Glutamatergic neuron (in vitro differentiated cells): Measurements from ENCODE around the gene BCLAF1. TPM values are rescaled to one million over a fixed set of nuclear protein-coding genes. Genes with fewer than 3 reads are reported as not detected.

Experiments used
- DNase-seq: peaks from one replicate; pipeline ENCODE4 v3.0.0; 2022
- H3K27ac Mint-ChIP-seq: one replicate; pipeline ENCODE4 v1.8.0; 2020; ENCODE audit warnings: mild to moderate bottlenecking, mixed read lengths, inconsistent platforms; ENCODE audit not compliant: unreplicated experiment
- H3K27me3 Mint-ChIP-seq: one replicate; pipeline ENCODE4 v1.8.0; 2020; ENCODE audit warnings: mild to moderate bottlenecking, moderate library complexity, mixed read lengths, inconsistent platforms; ENCODE audit not compliant: unreplicated experiment
- H3K36me3 Mint-ChIP-seq: one replicate; pipeline ENCODE4 v1.8.0; 2020; ENCODE audit warnings: mild to moderate bottlenecking, mixed read lengths, inconsistent platforms; ENCODE audit not compliant: unreplicated experiment
- H3K4me1 Mint-ChIP-seq: one replicate; pipeline ENCODE4 v1.8.0; 2020; ENCODE audit warnings: mild to moderate bottlenecking, low read depth, mixed read lengths, inconsistent platforms; ENCODE audit not compliant: unreplicated experiment
- H3K4me3 Mint-ChIP-seq: one replicate; pipeline ENCODE4 v1.8.0; 2020; ENCODE audit warnings: mild to moderate bottlenecking, mixed read lengths, inconsistent platforms; ENCODE audit not compliant: unreplicated experiment
- H3K9me3 Mint-ChIP-seq: one replicate; pipeline ENCODE4 v1.8.0; 2020; ENCODE audit warnings: mild to moderate bottlenecking, moderate library complexity, mixed read lengths, inconsistent platforms; ENCODE audit not compliant: unreplicated experiment
- CTCF ChIP-seq: fragments of 200-600 bp; sonication (generic); IDR thresholded peaks from one replicate; pipeline ENCODE4 v1.5.0; 2021; ENCODE audit not compliant: partially characterized antibody, unreplicated experiment
- total RNA-seq: library from RNA; stranded (reverse); fragmentation: NEBNext Ultra II Directional; extraction: Animal tissue kit (Norgen Biotek cat#: 25700); gene quantifications from one replicate; pipeline ENCODE4 v1.2.1, GENCODE V29; 2021; ENCODE audit not compliant: unreplicated experiment

Gene BCLAF1
- total RNA-seq, 1 donor from 2014 or later = 179 TPM

DNA sequence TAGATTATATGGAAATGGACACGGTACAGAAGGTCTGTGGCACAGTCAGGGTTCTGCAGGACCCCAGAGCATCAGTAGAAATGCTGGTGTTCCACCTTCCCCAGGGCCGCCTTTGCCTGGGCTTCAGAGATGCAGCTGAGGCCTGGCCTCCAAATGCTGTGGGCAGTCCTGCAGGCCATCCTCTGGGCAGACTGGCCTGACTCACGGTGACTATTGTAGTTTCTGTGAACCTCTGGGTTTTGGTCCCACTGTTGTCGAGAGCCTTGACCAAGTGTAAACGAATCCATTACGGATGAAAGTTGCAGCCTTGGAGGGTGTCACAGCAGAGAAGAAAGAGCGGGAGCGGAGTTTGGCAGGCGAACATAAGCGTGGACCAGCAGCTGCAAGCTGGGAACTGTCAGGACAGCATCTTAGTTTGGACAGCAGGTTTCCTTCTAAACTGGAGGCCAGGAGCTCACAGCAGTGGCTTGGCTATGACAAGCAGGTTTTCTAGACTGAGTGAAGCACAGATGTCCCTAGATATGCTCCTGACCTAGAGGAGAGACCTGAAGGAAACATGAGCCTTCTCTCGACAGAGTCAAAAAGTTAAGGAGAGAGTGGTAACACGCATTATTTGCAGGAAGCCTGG, 46.2 kb upstream of the BCLAF1 start:
- H3K4me3 Mint-ChIP-seq = no peak overlapping the region
- DNase-seq = no peak
- no peaks in the 10 kb centered on the region for H3K9me3 Mint-ChIP-seq
- H3K4me1 Mint-ChIP-seq = no peaks in the 10 kb centered on the region
- H3K27me3 Mint-ChIP-seq = peaks cover 1% of the 10 kb centered on the region
- TF ChIP-seq CTCF = no peak
- no peaks in the 10 kb centered on the region for H3K36me3 Mint-ChIP-seq
- no peak overlapping the region for H3K27ac Mint-ChIP-seq

- no peak overlapping the region for H3K4me3 Mint-ChIP-seq
- DNase-seq = peak; percentile 23
- no peaks in the 10 kb centered on the region for H3K36me3 Mint-ChIP-seq
- peak; percentile 24 for TF ChIP-seq CTCF
- H3K27me3 Mint-ChIP-seq = peaks cover 1% of the 10 kb centered on the region
- no peaks in the 10 kb centered on the region for H3K4me1 Mint-ChIP-seq
- no peak overlapping the region for H3K27ac Mint-ChIP-seq
- no peaks in the 10 kb centered on the region for H3K9me3 Mint-ChIP-seq
These were observed 45.2 kb upstream of the BCLAF1 start for GRCh38 chr6:136334853-136335252.

DNA sequence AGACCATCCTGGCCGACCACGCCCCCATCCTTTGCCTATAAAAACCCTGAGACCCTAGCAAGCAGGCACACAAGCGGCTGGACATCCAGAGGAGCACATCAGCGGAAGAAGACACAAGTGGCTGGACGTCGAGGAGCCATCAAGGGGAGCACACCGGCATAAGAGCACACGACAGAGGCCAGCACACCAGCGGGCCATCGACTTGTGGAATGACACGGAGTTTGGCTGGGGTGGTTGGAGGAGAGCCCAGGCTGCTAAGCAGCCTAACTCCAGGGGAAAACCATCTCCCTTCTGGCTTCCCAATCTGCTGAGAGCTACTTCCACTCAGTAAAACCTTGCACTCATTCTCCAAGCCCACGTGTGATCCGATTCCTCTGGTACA, 44.8 kb upstream of the BCLAF1 start:
- H3K27ac Mint-ChIP-seq = no peak overlapping the region
- H3K4me3 Mint-ChIP-seq = no peak overlapping the region
- DNase-seq = no peak
- peaks cover 1% of the 10 kb centered on the region for H3K27me3 Mint-ChIP-seq
- no peaks in the 10 kb centered on the region for H3K4me1 Mint-ChIP-seq
- H3K9me3 Mint-ChIP-seq = no peaks in the 10 kb centered on the region
- no peak for TF ChIP-seq CTCF
- H3K36me3 Mint-ChIP-seq = no peaks in the 10 kb centered on the region

DNA sequence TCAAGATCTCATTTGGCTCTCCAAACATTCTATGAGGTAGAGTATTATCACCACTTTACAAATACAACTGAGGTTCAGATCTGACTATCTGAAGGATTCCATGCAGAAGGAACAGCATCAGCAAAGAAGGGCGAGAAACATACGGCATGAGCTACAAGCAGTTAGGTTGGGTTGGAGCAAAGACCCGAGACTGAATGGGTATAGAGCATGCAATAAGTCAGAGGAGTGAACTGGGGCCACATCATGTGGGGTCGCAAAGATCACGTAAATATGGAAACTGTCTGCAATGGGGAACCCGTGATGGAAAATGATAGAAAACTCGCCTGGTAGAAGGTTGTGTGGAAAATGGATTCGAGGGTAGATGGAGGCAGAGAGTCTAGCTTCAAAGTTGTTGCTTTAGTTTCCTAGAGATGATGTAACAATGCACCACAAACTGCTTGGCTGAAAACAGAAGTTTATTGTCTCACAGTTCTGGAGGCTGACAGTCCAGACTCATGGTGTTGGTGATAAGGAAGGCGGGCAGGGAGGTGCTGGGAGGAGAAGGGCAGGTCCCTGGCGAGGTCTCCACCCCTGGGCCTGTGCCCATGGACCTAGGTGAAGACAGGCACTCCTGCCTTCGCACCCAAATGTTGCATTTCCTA, 44.3 kb upstream of the BCLAF1 start:
- no peak for DNase-seq
- no peak overlapping the region for H3K4me3 Mint-ChIP-seq
- H3K27ac Mint-ChIP-seq = no peak overlapping the region
- peaks cover 1% of the 10 kb centered on the region for H3K27me3 Mint-ChIP-seq
- no peak for TF ChIP-seq CTCF
- H3K4me1 Mint-ChIP-seq = no peaks in the 10 kb centered on the region
- H3K9me3 Mint-ChIP-seq = no peaks in the 10 kb centered on the region
- H3K36me3 Mint-ChIP-seq = no peaks in the 10 kb centered on the region

DNA sequence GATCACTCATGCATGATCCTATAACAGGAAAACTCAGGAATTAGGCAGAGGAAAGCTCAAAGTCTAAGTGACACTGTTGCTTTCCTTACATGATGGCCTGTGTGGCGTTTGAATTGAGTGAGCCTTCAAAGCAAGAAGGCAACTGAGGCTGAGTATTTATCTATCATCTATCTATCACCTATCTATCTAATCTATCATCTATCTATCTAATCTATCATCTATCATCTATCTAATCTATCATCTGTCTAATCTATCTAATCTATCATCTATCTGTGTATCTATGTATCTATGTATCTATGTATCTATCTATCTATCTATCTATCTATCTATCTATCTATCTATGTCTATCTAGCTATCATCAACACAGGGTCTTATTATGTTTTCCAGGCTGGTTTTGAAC, 41.8 kb upstream of the BCLAF1 start:
- DNase-seq = no peak
- no peaks in the 10 kb centered on the region for H3K4me1 Mint-ChIP-seq
- no peak overlapping the region for H3K4me3 Mint-ChIP-seq
- TF ChIP-seq CTCF = no peak
- H3K27ac Mint-ChIP-seq = no peak overlapping the region
- no peaks in the 10 kb centered on the region for H3K9me3 Mint-ChIP-seq
- H3K36me3 Mint-ChIP-seq = no peaks in the 10 kb centered on the region
- no peaks in the 10 kb centered on the region for H3K27me3 Mint-ChIP-seq
